OCI-LY7 (cell line): Measurements from ENCODE around the gene SPAG16.

Source experiments
- CTCF ChIP-seq: fragments of 200-600 bp; sonication (generic); conservative IDR thresholded peaks from 2 replicates; pipeline ENCODE4 v1.5.1; 2014; ENCODE audit warnings: mild to moderate bottlenecking, antibody characterized with exemption, low read length, moderate library complexity, mixed read lengths
- EZH2phosphoT487 ChIP-seq: fragments of 200-600 bp; sonication (generic); IDR thresholded peaks from 2 replicates; pipeline ENCODE4 v1.6.1; 2018; ENCODE audit warnings: low read depth, borderline replicate concordance, mild to moderate bottlenecking, mixed run types, antibody characterized with exemption, low read length, moderate library complexity, mixed read lengths

- TF ChIP-seq CTCF (no peak), EZH2phosphoT487 (no peak)
Measured at GRCh38 chr2:214277880-214278279, 993.6 kb downstream of the SPAG16 start.
